Measurements from ENCODE around the gene BTNL8.
"Not testable (repeated sequence)": the region's sequence is repeated elsewhere in the genome, so short reads cannot be mapped to it uniquely, and the experiment has no call there.

Gene BTNL8

DNA sequence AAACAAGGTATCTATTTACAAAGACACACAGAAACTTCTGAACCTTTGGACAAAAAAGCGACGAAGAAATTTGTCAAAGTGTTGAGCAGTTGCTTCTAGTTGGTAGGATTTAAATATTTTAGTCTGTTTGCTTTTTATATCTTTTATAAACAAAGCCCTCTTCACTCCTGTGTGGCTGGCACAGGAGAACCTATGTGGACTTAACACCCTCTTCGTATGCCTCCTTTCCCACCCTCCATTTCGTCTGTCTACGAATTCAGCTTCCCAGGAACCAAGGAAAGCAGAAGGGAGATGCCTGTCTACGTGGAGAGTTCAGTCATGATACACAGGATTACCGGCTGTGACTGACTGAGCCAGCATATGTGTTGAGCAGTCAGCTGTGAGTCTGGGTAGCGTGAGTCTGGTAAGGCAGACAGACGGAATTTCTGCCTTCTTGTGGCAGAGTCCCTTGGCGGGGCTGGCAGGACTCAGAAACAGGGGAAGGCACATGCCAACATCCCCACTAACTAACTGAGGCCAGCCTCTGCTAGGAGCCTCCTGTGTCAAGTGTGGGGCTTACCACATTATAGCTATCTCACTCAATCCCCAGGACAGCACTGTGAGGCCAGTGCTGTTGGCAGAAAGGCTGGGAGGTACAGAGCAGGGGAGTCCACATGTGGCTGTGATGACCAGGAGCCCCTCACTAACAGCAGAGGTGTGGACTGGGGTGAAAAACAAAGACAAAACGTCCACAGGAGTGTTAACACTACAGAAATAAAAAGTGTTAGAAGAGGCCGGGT is 24.0 kb upstream of the BTNL8 start:
- DNase-seq (ENCODE audit: low read depth) = no peak

DNA sequence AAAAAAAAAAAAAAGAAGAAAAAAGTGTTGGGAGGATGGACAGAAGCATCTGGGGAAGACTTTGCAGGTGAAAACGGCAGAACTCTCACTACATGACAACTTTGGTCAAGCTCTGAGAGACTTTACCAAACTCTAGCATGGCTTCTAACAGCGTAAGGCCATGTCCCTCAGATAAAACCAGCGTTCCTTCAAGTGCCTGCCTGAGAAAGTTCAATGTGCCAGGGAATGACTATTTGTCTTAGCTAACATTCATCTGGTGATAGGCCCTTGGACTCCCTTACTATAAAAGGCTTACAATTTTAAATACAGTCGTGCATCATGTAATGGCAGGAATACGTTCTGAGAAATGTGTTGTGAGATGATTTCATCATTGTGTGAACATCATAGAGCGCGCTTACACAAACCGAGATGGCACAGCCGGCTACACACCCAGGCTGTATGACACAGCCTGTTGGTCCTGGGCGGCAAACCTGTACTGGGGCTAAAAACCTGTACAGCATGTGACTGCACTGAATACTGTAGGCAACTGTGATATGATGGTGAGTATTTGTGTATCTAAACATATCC is 23.0 kb upstream of the BTNL8 start:
- DNase-seq (ENCODE audit: low read depth) = no peak

DNA sequence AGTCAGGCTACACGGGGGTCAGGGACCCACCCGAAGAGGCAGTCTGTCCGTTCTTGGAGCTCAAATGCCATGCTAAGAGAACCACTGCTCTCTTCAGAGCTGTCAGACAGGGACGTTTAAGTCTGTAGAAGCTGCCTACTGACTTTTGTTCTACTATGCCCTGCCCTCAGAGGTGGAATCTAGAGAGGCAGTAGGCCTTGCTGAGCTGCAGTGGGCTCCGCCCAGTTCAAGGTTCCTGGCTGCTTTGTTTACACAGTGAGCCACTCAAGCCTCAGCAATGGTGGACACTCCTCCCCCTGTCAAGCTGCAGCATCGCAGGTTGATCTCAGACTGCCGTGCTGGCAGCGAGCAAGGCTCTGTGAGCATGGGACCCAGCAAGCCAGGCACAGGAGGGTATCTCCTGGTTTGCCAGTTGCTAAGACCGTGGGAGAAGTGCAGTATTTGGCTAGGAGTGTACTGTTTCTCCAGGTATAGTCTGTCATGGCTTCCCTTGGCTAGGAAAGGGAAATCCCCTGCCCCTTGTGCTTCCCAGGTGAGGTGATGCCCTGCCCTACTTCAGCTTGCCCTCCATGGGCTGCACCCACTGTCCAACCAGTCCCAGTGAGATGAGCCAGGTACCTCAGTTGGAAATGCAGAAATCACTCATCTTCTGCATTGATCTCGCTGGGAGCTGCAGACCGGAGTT is 13.0 kb upstream of the BTNL8 start:
- DNase-seq (ENCODE audit: low read depth) = not testable (repeated sequence)

DNA sequence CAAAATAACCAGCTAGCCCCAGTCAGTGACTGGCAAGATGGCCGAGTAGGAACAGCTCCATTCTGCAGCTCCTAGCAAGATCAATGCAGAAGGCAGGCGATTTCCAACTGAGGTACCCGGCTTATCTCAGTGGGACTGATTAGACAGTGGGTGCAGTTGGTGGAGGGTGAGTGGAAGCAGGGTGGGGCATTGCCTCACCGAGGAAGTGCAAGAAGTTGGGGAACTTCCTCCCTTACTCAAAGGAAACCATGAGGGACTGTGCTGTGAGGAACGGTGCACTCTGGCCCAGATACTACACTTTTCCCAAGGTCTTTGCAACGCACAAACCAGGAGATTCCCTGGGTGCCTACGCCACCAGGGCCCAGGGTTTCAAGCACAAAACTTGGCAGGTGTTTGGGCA is 9.6 kb upstream of the BTNL8 start:
- no peak for DNase-seq (ENCODE audit: low read depth)

DNA sequence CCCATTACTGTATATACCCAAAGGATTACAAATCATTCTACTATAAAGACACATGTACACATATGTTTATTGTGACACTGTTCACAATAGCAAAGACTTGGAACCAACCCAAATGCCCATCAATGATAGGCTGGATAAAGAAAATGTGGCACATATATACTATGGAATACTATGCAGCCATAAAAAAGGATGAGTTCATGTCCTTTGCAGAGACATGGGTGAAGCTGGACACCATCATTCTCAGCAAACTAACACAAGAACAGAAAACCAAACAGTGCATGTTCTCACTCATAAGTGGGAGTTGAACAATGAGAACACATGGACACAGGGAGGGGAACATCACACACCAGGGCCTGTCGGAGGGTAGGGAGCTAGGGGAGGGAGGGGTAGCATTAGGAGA is 3.6 kb upstream of the BTNL8 start:
- not testable (repeated sequence) for DNase-seq (ENCODE audit: low read depth)

DNA sequence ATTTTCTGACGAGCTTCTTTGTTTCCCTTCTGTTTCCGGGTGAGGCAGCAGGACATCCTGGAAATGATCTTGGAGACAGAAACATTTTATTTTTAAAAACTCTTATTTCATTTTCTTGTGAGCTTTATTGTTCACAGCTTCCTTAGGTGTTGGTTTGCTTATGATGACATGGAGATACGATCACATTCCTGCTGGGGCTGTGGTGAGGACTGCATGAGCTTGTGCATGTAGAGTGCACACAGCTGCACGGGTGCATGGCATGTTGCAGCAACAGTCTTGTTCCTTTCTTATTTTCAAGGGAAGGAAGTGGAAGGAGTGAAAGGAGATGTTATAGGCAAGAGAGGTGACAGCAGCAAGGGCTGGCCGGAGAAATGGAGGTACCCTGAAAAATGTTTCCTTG is 1.2 kb downstream of the BTNL8 start:
- DNase-seq (ENCODE audit: low read depth) = no peak

DNA sequence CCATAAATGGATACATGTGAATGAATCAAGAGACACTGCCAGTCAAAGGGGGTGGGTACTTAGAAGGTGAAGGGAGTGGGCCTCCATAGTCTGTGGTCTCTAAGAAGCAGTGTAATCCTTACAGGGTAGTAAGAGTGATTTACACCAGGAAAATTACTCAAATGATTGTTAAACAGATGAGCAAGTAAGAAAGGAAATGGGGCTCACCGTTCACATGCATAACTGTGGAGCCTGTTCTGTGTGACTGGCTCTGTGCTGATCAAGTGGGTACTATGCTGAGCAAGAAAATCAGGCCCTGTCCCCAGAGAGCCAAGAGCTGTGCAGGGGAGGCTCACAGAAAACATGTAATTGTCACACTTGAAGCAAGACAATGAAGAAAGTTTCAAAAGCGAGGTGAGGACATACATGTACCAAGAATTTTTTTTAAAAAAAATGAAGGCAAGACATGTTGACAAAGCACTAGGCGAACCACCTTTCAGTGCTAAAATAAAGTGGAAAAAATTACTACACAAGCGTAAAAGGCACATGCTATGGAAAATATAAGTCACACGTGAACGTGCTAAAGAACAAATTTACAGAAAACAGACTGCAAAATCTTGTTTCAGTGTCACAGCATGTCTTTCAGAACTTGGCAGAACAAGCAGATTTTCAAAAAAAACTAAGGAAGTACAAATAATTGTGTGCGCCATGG is 2.5 kb downstream of the BTNL8 start:
- no peak for DNase-seq (ENCODE audit: low read depth)

DNA sequence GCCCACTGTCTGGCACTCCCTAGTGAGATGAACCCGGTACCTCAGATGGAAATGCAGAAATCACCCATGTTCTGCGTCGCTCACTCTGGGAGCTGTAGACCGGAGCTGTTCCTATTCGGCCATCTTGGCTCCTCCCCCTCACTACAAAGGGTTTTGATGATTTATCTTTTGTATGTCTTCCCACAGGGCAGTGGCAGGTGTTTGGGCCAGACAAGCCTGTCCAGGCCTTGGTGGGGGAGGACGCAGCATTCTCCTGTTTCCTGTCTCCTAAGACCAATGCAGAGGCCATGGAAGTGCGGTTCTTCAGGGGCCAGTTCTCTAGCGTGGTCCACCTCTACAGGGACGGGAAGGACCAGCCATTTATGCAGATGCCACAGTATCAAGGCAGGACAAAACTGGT is 9.4 kb downstream of the BTNL8 start:
- no peak for DNase-seq (ENCODE audit: low read depth)

DNA sequence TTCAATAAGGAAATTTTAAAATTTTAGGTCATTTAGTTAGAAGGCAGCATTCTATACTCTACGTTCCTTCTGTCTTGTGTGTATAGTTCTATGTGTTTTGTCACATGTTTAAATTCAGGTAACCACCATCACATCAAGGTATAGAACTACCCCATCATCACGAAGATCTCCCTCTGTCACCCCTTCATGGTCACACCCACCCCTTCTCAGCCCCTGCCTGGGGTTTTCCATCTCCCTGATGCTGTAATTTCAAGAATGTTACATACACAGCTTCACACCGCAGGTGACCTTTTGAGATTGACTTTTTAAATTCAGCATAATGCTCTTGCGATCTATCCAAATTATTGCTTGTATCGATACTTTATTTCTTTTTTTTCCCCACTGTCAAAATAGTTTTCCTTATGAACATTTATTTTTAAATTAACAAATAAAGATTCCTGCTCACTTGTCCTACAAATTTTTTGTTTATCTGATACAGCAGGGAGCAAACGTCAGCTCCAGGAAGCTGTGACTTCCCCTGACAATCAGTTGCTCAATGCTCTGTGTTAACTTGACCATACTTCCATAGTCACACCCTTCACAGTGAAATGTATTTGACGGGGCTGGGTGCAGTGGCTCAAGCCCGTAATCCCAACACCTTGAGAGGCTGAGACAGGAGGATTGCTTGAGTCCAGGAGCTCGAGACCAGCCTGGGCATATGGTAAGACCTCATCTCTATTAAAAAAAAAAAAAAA is 10.2 kb downstream of the BTNL8 start:
- no peak for DNase-seq (ENCODE audit: low read depth)

DNA sequence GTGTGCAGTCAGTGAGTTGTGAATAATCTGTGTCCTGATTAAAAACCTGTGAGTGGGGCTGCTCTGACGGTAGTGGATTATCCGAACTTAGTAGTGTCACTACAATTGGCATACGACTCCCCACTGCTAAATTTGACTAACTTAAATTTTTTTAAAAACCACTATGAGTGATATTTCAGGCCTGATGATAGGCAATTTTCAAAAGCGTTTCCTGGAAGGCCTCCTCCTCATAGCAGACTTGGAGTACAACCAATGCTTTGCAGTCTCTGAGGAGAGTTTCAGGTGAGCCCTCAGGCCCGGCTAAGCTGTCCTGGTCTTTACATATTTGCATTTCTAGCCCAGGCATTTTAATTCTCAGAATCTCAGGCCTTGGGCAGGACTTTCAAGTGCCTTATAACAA is 10.8 kb downstream of the BTNL8 start:
- no peak for DNase-seq (ENCODE audit: low read depth)

DNA sequence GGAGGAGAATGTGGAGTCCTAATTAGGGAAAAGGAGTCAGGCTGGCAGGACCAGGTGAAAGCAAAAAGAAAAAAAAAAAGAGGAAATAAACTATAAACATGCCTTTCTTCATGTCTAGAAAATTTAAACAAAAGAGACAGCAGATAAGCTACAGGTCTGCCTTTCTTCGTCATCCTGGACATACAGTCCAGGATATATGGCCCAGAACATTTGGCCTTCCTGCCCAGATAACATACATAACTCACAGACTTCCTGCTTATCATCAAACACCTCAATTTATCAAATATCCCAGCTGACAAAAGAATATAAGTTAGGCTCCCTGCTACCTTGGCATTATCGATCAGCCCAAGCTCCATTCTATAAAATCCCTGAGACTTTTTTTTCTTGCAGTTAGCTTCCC is 11.2 kb downstream of the BTNL8 start:
- DNase-seq (ENCODE audit: low read depth) = no peak

DNA sequence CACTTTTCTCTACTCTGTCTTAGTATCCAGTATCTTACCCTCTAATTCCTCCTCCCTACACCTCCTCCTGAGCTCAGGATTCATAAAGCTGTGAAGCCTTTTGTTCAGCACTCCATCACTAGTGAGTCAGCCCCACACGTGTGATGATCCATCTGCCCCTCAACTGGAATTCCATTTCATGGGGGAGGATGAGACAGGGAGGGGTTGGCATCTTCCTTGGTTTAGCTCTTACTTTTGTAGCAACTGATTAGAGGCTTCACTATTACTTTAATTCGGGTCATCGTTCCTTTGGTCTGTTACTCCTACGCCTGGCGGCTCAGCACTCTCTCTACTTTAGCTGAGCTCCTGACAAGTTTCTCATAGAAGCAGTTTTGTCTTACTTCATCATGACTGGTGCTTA is 11.8 kb downstream of the BTNL8 start:
- DNase-seq (ENCODE audit: low read depth) = no peak

DNA sequence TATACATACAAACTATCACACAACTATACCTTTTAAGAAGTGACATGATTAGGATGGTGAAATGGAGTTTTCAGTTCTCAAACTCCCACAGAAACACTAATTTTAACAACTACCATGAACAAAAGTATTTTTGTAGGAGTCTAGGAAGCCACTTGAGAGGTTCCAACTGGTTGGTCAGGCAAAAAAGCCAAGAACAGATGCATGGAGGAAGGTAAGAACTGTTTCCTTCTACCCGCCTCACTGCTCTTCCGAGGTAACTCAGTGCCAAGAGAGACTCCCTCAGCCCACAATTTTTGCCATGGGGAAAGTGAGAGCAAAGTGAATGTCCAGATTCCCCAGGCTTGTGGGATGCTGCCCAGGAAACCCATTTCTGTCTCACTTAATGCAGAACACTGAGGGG is 15.7 kb downstream of the BTNL8 start:
- no peak for DNase-seq (ENCODE audit: low read depth)

DNA sequence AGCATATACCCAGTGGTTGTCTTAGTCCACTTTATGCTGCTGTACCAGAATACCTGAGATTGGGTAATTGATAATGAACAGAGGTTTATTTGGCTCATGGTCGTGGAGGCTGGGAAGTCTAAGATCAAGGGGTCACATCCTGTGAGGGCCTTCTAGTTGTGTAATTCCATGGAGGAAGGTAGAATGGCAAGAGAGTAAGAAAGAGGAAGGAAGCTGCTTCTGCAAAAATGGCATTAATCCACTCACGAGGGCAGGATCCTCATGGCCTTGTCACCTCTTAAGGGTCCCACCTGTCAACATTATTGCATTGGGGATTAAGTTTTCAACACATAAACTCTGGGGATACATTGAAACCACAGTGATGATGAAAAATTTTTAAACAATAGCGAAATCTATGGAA is 17.0 kb downstream of the BTNL8 start:
- DNase-seq (ENCODE audit: low read depth) = no peak

DNA sequence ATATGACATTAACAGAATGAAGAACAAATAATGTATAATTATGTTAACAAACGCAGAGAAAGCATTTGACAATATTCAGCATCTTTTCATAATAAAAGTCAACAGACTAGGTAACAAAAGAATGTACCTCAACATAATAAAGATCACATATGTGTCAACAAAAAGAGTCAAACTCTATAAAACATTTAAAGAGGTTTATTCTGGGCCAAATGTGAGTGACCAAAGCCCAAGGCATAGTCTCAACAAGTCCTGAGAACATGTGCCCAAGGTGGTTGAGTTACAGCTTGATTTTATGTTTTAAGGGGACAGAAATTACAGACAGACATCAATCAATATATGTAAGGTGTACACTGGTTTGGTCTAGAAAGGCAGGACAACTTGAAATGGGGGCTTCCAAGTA is 19.4 kb downstream of the BTNL8 start:
- DNase-seq (ENCODE audit: low read depth) = no peak

DNA sequence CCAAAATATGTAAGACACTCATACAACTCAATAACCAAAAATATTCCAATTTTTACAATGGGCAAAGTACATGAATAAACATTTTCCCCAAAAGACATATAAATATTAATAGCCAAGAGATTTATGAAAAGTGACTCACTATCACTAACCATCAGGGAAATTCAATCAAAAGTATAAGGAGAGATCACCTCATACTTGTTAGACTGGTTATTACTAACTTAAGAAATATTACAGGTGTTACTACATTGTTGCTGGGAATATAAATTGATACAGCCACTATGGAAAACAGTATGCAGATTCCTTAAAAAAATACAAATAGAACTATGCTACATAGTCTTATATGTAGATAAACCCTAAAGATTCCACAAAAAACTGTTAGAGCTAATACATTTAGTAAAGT is 21.8 kb downstream of the BTNL8 start:
- no peak for DNase-seq (ENCODE audit: low read depth)

DNA sequence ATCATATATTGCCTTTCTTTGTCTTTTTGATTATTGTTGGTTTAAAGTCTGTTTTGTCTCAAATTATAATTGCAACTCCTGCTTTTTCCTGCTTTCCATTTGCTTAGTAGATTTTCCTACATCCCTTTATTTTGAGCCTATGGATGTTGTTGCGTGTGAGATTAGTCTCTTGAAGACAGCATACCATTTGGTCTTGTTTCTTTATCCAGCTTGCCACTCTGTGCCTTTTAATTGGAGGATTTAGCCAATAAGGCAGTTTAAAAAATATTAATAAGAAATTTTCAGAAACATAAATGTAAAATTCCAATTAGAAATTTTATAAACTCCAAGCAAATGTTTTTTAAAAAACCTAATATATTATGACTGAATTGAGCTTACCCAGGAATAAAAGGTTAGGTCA is 24.0 kb downstream of the BTNL8 start:
- DNase-seq (ENCODE audit: low read depth) = no peak

DNA sequence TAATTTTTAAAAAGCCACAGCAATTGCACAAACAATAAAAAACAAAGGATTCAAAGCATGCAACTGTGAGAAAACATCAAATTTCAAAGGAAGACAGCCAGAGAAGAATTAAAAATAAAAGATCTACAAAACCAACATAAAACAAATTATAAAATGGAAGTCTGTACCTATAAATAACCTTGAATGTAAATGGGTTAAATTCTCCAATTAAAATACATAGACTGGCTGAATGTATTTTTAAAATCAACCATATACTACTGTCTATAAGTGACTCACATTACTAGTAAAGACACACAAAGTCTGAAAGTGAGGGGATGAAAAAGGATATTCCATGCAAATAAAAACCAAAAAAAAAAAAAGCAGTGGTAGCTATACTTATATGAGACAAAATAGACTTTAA is 33.7 kb downstream of the BTNL8 start:
- DNase-seq (ENCODE audit: low read depth) = no peak

DNA sequence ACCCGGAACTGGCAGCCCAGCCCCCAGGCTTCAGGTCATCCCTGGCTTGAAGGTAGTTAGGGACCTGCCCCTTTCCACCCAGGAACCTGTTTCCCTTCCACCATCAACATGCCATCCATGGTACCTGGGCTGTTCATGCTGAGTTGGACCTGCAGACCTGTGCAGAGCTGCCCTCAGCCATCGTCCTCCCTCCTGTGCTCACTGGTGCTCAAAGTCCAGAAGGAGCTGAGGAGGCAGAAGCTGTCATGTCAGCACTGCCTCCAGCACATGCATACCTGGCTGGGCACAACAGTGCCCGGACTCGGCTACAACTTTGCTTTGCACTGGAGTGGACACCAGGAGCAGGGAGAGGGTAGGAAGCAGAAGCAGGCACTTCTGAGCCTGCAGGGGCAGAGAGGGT is 36.2 kb downstream of the BTNL8 start:
- DNase-seq (ENCODE audit: low read depth) = no peak

DNA sequence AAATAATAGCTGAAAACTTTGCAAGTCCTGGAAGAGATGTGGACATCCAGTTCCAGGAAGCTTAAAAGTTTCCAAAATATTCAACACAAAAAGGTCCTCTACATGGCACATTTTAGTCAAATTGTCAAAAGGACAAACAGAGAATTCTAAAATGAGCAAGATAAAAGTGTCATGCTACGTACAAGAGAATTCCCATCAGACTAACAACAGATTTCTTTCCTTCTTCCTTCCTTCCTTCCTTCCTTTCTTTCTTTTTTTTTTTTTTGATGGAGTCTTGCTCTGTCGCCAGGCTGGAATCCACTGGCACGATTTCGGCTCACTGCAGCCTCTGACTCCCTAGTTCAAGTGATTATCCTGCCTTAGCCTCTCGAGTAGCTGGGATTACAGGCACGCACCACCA is 39.3 kb downstream of the BTNL8 start:
- DNase-seq (ENCODE audit: low read depth) = no peak

DNA sequence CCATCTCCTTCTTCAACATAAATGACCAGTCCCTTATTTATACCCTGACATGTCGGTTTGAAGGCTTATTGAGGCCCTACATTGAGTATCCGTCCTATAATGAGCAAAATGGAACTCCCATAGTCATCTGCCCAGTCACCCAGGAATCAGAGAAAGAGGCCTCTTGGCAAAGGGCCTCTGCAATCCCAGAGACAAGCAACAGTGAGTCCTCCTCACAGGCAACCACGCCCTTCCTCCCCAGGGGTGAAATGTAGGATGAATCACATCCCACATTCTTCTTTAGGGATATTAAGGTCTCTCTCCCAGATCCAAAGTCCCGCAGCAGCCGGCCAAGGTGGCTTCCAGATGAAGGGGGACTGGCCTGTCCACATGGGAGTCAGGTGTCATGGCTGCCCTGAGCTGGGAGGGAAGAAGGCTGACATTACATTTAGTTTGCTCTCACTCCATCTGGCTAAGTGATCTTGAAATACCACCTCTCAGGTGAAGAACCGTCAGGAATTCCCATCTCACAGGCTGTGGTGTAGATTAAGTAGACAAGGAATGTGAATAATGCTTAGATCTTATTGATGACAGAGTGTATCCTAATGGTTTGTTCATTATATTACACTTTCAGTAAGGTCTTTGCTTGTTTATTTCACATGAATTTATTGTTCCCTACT is 51.5 kb downstream of the BTNL8 start:
- DNase-seq (ENCODE audit: low read depth) = no peak

DNA sequence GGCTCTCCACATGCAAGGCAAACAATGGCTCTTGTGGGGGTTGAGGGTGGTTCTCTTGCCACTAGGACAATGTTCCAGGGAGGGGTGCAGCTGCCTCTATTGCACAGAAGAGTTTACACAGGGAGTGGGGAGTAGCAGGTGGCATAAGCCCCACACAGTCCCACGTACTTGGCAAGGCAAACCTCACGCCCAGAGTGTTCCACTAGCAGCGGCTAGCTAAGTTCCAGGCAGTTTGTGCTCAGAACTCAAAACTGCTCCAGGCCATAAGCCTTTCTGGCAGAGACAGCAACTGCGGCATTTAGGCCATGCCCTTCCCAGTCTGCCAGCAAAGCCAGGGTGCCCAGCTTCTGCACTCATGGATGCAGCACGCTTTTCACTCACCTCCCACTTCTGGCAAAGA is 60.7 kb downstream of the BTNL8 start:
- no peak for DNase-seq (ENCODE audit: low read depth)

All from stimulated activated CD4-positive, alpha-beta T cell treated with anti-CD3 and anti-CD28 coated beads, Interleukin-2, amount 100 ng/mL, for 4 hours (primary cell).